GM21381 (cell line): ENCODE results near the gene ISYNA1.

Experiments used
- ATAC-seq: cut with Tn5 transposase; IDR thresholded peaks from one replicate; pipeline ENCODE4 v1.9.1; 2021; ENCODE audit warnings: mild to moderate bottlenecking, moderate library complexity; ENCODE audit not compliant: unreplicated experiment

Gene ISYNA1

DNA sequence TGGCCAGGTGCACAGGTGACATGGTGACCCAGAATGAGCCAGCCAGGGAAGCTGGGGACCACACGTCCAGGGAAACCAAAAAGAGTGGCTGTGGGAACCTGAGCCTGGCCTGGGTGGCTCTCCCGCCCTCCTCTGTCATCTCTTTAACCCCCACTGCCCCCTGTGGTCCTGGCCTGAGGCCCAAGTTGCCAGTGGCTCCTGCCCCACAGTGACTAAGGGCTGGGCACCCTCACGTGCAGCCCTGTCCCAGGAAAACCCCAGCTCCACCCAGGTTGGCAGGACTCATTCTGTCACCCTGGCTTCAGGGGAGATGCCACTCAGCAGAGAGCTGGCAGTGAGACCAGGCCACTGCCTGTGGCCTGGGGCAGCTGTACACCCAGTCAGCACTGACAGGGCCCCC, 30.6 kb upstream of the ISYNA1 start:
- ATAC-seq = no peak

GRCh38 chr19:18467978-18468377, 30.0 kb upstream of the ISYNA1 start:
- ATAC-seq = no peak

- ATAC-seq = no peak
These were observed 28.4 kb upstream of the ISYNA1 start for GRCh38 chr19:18466354-18466753.

- no peak for ATAC-seq
These were observed 28.0 kb upstream of the ISYNA1 start for GRCh38 chr19:18465964-18466339.

DNA sequence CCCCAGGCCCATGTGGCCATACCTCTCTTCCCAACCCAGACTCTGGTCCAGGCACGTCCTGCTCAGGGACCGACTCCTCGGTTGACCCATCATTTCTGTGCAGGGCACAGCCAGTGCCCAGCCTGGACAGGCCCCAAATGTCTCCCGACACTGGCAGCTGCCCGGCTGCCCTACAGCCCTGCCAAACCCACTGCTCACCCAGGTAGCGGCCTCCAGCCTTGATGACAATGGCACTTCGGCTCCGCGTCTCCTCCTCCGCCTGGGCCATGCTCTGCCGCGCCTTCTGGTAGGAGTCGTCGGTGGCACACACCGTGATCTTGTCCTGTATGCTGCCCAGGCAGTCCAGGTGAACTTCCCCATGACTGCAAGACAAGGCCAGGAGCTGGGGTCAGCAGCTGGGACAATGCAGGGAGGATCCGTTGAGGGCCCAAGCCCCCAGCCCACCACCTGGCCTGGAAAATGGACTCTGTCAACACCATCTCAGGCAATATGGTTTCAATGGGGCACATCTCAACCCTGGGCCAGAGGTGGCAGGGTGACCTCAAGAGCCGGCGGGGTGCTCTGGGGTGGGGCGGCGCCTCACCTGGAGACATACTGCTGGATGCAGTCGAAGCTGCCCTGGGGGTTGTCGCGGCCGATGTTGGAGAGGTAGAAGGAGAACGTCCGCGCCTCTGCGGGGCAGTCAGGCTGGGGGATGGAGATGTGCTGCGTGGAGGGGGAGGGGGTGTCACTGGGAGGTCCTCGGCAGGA, 27.5 kb upstream of the ISYNA1 start:
- no peak for ATAC-seq

DNA sequence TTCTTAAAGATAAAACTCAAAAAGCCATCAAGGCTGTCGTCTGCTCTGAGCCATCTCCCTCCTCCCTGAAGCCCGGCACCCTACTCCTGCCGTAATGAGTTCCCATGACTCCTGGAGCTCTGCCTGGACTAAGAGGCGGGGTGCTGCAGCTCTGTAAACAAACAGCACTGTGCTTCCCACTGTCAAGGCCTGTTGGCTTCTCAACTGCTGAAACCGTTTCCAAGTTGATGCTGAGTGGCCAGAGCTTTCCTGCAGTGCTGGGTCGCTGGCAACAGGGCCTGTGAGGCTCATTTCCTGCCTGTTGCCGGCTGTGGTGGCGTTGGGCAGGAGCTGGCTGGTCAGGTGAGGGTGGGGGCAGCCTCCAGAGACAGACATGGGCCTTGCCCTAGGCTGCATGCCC, 26.7 kb upstream of the ISYNA1 start:
- ATAC-seq = no peak

DNA sequence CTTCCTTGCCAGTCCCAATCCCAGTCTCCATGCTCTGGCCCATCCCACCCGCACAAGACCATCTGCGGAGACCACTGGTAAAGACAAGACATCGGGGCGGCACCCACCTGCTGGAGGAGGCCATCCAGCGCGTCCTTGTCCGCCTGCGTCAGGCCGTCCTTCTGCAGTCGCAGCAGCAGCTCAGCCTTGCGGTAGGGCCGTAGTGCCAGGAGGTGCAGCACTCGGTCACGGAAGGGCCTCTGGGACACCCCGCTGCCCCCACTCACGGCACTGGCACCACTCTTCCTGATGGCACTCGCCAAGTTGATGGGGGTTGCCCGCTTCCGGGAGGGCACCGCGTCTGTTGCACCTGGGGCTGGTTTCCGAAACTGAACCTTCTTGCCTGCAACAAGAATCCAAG, 23.5 kb upstream of the ISYNA1 start:
- no peak for ATAC-seq

- ATAC-seq = no peak
These were observed 23.0 kb upstream of the ISYNA1 start for GRCh38 chr19:18460900-18461299.

- no peak for ATAC-seq
These were observed 19.8 kb upstream of the ISYNA1 start for GRCh38 chr19:18457483-18458331.

- no peak for ATAC-seq
These were observed 19.0 kb upstream of the ISYNA1 start for GRCh38 chr19:18456974-18457373.

DNA sequence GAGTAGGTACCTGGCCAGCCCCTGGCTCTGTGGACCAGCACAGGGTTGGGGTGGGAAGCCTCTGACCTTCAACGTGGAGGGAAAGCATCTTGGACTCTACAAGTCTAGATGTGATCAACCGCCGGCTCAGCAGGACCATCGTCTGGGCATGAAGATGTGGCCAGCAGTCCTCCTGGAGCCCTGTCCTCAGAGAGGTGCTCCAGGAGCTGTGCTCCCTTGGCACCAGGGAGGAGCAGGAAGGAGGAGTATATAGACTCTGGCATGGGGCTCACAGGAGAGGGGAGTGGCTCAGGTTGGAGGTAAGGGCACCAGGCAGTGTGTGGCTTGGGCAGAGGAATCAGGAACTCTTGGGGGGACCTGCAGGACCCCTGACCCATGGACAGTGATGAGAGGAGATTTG, 18.3 kb upstream of the ISYNA1 start:
- ATAC-seq = no peak

- ATAC-seq = no peak
These were observed 15.5 kb upstream of the ISYNA1 start for GRCh38 chr19:18453269-18454024.

DNA sequence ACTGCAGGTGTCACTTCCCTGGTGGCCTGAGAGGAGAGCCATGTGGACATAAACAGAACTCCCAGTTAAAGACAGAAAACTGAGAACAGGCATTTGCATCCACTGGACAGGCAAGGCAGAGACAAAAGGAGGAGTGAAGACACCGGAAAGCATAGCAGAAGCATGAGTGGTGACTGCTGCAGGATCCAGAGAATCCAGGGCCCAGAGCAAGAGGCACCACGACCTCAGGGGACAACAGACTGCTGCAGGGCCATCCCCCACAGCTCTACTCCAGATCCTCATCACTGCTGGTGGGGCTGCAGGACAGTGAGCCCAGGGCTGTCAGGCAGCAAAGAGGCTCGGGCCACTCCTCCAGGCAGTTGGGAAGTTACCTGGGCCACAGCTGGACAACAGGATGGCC, 14.5 kb upstream of the ISYNA1 start:
- ATAC-seq = no peak

- no peak for ATAC-seq
These were observed 13.3 kb upstream of the ISYNA1 start for GRCh38 chr19:18450931-18451836.

GRCh38 chr19:18450021-18450930, 12.3 kb upstream of the ISYNA1 start:
- no peak for ATAC-seq

DNA sequence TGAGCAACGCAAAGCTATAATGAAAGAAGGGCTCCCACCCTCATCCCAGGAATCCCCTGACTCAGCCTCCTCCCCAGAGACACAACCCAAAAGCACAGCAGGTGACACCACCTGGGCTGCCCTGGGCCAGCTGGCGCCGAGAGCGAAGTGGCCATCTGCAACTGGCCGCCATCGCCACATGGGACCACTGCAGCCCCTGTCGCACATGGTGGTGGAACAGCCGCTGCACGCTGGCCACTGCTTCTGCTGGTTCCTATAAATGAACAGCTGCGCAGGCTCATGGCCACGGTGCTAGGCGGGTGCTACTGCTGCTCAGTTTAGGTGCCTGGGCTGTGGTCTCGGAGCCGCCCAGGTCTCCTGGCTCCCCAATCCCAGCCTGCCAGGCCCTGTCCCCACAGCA, 11.6 kb upstream of the ISYNA1 start:
- no peak for ATAC-seq

DNA sequence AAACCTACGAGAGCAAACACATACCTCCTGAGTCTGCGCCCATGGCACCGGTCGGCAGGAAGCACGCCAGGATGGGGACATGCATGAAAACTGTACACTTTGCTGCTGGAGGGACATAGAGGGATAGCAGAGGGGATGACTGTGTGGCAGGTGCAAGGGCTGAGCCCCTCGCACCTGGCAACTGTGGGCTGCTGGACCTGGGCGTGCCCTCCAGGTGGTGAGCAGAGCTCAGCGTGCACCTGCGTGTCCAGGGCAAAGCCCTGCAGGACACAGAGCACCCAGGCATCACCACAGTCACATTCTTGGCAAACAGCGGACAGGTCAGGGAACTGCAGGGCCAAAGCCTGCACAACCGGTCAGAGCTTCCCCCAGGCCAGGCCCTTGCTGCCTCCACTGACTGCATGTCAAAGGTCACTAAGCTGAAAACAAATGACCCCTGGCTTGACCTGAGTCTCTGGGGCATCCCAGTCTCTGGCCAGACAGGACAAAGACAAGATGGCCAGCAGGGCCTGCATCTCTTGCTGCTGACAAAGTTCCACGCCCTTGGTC, 9.0 kb upstream of the ISYNA1 start:
- ATAC-seq = no peak

GRCh38 chr19:18446145-18446810, 8.3 kb upstream of the ISYNA1 start:
- ATAC-seq = no peak
